Neuron (in vitro differentiated cells): ENCODE data around the gene RAB3B.
"Not testable (repeated sequence)": the region's sequence is repeated elsewhere in the genome, so short reads cannot be mapped to it uniquely, and the experiment has no call there.

ENCODE experiments used
- H2AFZ ChIP-seq: one replicate; pipeline ENCODE4 v1.6.1; 2013; ENCODE audit warnings: low read depth, mild to moderate bottlenecking, inconsistent platforms, low read length, moderate library complexity
- H3K27me3 ChIP-seq: one replicate; pipeline ENCODE4 v1.6.1; 2013; ENCODE audit warnings: low read length; ENCODE audit not compliant: insufficient read depth
- H3K36me3 ChIP-seq: one replicate; pipeline ENCODE4 v1.6.1; 2013; ENCODE audit warnings: low read length; ENCODE audit not compliant: insufficient read depth
- H3K4me1 ChIP-seq: one replicate; pipeline ENCODE4 v1.6.1; 2013; ENCODE audit warnings: low read length; ENCODE audit not compliant: insufficient read depth
- H3K4me3 ChIP-seq: 2 replicates; pipeline ENCODE4 v1.5.1; 2013; ENCODE audit warnings: mild to moderate bottlenecking, low read length, moderate library complexity
- H3K9me3 ChIP-seq: one replicate; pipeline ENCODE4 v1.6.1; 2013; ENCODE audit warnings: low read length

The RAB3B gene

GRCh38 chr1:52007215-52008002 lies 16.9 kb upstream of the RAB3B start:
- H3K4me1 ChIP-seq: peaks cover 8% of the 10 kb centered on the region
- H3K27me3 ChIP-seq: peaks cover 7% of the 10 kb centered on the region
- no peaks in the 10 kb centered on the region for H3K36me3 ChIP-seq
- no peaks in the 10 kb centered on the region for H3K9me3 ChIP-seq
- H3K4me3 ChIP-seq: no peak overlapping the region
- no peak overlapping the region for H2AFZ ChIP-seq

GRCh38 chr1:52006081-52006553 lies 15.6 kb upstream of the RAB3B start:
- not testable (repeated sequence) for H2AFZ ChIP-seq, H3K27me3 ChIP-seq, H3K36me3 ChIP-seq, H3K4me3 ChIP-seq, H3K9me3 ChIP-seq, H3K4me1 ChIP-seq

- not testable (repeated sequence) for H3K9me3 ChIP-seq, H3K4me3 ChIP-seq, H3K4me1 ChIP-seq, H3K27me3 ChIP-seq, H2AFZ ChIP-seq, H3K36me3 ChIP-seq
These were observed 15.0 kb upstream of the RAB3B start for GRCh38 chr1:52005548-52005947.

GRCh38 chr1:52003877-52004276 lies 13.4 kb upstream of the RAB3B start:
- Histone ChIP-seq H3K36me3 (no peaks in the 10 kb centered on the region), H3K9me3 (no peaks in the 10 kb centered on the region), H3K4me1 (peaks cover 8% of the 10 kb centered on the region), H3K4me3 (no peak overlapping the region), H3K27me3 (peaks cover 9% of the 10 kb centered on the region), H2AFZ (no peak overlapping the region)

- no peaks in the 10 kb centered on the region for H3K36me3 ChIP-seq
- peaks cover 10% of the 10 kb centered on the region for H3K27me3 ChIP-seq
- H2AFZ ChIP-seq: no peak overlapping the region
- no peak overlapping the region for H3K4me3 ChIP-seq
- peaks cover 8% of the 10 kb centered on the region for H3K4me1 ChIP-seq
- H3K9me3 ChIP-seq: no peaks in the 10 kb centered on the region
These were observed 11.8 kb upstream of the RAB3B start for GRCh38 chr1:52002038-52002917.

- H3K4me1 ChIP-seq: no peaks in the 10 kb centered on the region
- no peaks in the 10 kb centered on the region for H3K36me3 ChIP-seq
- H3K9me3 ChIP-seq: no peaks in the 10 kb centered on the region
- H2AFZ ChIP-seq: no peak overlapping the region
- H3K27me3 ChIP-seq: peaks cover 16% of the 10 kb centered on the region
- H3K4me3 ChIP-seq: no peak overlapping the region
These were observed 8.2 kb upstream of the RAB3B start for GRCh38 chr1:51998701-51999100.

GRCh38 chr1:51997974-51998382 lies 7.5 kb upstream of the RAB3B start:
- Histone ChIP-seq H2AFZ (no peak overlapping the region), H3K4me3 (no peak overlapping the region), H3K27me3 (peaks cover 16% of the 10 kb centered on the region), H3K9me3 (no peaks in the 10 kb centered on the region), H3K36me3 (no peaks in the 10 kb centered on the region), H3K4me1 (no peaks in the 10 kb centered on the region)

- Histone ChIP-seq H3K4me3 (peak overlapping the region; percentile 49), H3K4me1 (no peaks in the 10 kb centered on the region), H3K27me3 (peaks cover 36% of the 10 kb centered on the region), H2AFZ (peak overlapping the region; percentile 94), H3K9me3 (no peaks in the 10 kb centered on the region), H3K36me3 (no peaks in the 10 kb centered on the region)
These were observed 670 bp downstream of the RAB3B start for GRCh38 chr1:51989582-51990477.

- Histone ChIP-seq H3K9me3 (no peaks in the 10 kb centered on the region), H3K36me3 (no peaks in the 10 kb centered on the region), H2AFZ (no peak overlapping the region), H3K4me1 (no peaks in the 10 kb centered on the region), H3K27me3 (peaks cover 36% of the 10 kb centered on the region), H3K4me3 (no peak overlapping the region)
These were observed 2.2 kb downstream of the RAB3B start for GRCh38 chr1:51988254-51988653.

GRCh38 chr1:51986718-51987117 lies 3.8 kb downstream of the RAB3B start:
- no peak overlapping the region for H3K4me3 ChIP-seq
- H3K36me3 ChIP-seq: no peaks in the 10 kb centered on the region
- peaks cover 24% of the 10 kb centered on the region for H3K27me3 ChIP-seq

GRCh38 chr1:51982161-51982560 lies 8.3 kb downstream of the RAB3B start:
- Histone ChIP-seq H3K36me3 (no peaks in the 10 kb centered on the region), H3K27me3 (no peaks in the 10 kb centered on the region), H3K4me3 (no peak overlapping the region), H3K4me1 (peaks cover 5% of the 10 kb centered on the region), H3K9me3 (no peaks in the 10 kb centered on the region), H2AFZ (no peak overlapping the region)

More at GRCh38 chr1:51986718-51987117, 3.8 kb downstream of the RAB3B start:
- H3K4me1 ChIP-seq: no peaks in the 10 kb centered on the region
- H3K9me3 ChIP-seq: no peaks in the 10 kb centered on the region
- no peak overlapping the region for H2AFZ ChIP-seq

- H3K9me3 ChIP-seq: no peaks in the 10 kb centered on the region
- peaks cover 5% of the 10 kb centered on the region for H3K4me1 ChIP-seq
- no peak overlapping the region for H3K4me3 ChIP-seq
- H3K36me3 ChIP-seq: no peaks in the 10 kb centered on the region
- H2AFZ ChIP-seq: no peak overlapping the region
- H3K27me3 ChIP-seq: no peaks in the 10 kb centered on the region
These were observed 8.9 kb downstream of the RAB3B start for GRCh38 chr1:51981555-51981954.
